NCI-H345 (cell line): ENCODE measurements around the gene TM2D3.
"Not testable (repeated sequence)": the region's sequence is repeated elsewhere in the genome, so short reads cannot be mapped to it uniquely, and the experiment has no call there.

Experiments
- DNase-seq: peaks from one replicate; lab custom pipeline; 2025; lab: John Stamatoyannopoulos, UW

Gene TM2D3

GRCh38 chr15:101657171-101657570 is 5.0 kb upstream of the TM2D3 start:
- DNase-seq: no peak

DNA sequence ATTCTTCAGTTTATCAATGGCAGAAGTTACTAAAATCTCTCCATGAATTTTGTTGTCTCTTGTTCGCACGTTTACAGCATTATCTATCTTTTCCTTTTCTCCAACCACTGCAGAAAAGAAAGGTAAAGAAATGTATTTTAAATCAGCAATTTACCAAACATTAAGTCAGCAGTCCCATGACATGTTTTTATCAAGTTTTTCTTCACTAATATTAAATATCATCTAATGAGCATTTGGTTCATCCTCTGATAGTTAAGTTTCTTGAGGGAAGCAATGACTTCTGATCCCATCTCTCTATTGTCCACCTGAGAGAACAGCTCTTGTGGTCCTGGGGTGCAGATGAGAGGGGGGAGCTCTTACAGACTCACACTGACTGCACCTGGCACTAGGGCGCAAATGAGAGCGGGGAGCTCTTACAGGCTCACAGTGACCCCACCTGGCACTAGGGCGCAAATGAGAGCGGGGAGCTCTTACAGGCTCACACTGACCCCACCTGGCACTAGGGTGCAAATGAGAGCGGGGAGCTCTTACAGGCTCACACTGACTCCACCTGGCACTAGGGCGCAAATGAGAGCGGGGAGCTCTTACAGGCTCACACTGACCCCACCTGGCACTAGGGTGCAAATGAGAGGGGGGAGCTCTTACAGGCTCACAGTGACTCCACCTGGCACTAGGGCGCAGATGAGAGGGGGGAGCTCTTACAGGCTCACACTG is 2.6 kb upstream of the TM2D3 start:
- not testable (repeated sequence) for DNase-seq

DNA sequence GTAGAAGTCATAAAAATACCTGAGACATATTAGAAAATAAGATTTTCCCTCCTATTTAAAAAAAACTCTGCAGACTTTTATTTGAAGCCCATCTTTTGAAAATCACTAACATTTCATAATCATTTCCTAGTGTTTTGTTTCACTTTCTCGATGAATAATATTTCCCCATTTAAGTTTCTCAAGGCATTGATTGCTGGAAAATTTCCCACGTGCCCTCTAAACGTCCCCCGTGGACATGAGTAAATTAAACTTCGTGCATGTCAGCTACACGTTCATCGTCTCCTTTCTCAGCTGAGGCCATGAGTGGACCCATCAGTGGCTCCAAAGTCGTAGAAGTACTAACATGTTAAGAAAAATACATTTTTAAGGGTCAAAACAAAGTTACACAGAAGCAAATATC is 2.0 kb upstream of the TM2D3 start:
- no peak for DNase-seq

DNA sequence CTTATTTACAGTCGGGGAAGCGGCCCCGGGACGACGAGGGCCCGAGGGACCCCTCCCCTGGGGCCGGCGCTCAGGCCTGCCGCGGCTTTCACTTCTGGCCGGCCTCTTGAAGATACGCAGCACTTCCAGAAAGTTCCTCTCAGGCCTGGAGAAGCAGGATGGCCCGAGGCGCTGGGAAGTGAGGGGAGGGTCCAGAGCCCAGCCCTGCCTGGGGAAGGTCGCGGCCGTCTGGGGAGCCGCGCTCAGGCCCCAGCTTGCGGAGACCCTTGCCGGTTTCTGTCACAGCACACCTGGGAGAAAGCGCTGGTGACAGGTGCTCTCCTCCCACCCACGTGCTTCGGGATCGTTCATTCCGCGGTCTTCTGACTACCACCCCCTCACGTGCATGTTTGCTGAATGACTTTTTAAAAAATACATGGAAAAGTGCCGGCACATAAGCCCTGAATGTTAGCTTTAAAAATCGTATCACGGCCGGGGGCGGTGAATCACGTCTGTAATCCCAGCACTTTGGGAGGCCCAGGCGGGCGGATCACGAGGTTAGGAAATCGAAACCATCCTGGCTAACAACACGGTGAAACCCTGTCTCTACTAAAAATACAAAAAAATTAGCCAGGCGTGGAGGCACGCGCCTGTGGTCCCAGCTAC is 727 bp upstream of the TM2D3 start:
- no peak for DNase-seq

- DNase-seq: peak; percentile 26
Measured at GRCh38 chr15:101651554-101652097, 555 bp downstream of the TM2D3 start.

- DNase-seq: no peak
Measured at GRCh38 chr15:101650145-101650544, 2.0 kb downstream of the TM2D3 start.

GRCh38 chr15:101648356-101648755 is 3.8 kb downstream of the TM2D3 start:
- DNase-seq: no peak

DNA sequence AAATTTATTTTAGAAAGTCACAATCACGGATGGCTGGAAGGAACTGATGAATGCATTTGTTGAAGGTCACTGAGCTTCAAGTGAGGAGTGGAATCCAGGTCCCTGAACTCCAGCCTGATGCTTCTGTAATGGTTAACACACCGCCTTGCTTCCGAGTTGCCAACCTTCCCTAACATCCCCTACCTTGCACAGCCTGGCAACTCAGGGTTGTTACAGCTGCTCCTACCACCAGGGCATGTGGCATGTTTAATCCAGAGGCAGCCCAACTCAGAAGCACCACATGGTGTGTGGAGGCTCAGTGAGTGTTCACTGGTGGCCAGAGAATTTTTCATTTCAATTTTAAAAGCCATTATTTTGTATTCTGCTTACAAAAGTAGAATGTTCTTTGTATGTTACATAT is 4.9 kb downstream of the TM2D3 start:
- DNase-seq: no peak

DNA sequence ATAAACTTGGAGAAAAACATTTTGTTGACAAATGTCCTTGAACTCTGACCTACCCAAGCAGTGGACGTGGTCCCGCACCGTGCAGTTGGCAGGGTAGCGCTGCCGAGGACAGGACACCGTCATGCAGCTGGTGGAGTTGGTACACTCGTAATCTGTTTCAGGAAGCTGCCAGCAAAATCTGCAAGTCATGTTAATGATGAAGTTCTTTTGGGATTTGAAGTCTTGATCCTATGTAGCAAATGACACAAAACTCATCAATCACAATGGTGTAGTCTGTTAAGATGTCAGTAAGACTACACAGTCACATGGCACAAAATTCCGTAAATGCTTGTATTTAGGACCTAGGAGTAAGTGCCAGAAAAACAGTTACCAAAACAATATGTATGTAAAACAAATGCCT is 5.5 kb downstream of the TM2D3 start:
- DNase-seq: no peak

GRCh38 chr15:101642361-101642760 is 9.8 kb downstream of the TM2D3 start:
- no peak for DNase-seq

DNA sequence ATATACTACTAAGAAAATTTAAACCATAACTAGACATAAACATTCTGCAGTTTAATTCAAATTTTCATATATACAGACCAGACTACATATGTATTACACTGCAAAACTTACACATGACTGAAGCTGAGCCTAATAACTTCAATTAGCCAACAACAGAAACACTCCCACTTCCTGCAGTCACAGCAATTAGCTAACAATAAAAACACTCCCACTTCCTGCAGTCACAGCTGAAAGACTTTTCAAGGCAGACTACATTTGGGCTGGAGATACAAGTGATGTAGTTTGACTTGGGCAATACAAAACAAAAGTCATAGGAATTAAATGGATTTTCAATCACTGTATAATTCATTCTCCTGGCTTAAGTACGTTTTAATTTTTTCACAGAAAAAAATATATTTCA is 10.3 kb downstream of the TM2D3 start:
- DNase-seq: no peak

DNA sequence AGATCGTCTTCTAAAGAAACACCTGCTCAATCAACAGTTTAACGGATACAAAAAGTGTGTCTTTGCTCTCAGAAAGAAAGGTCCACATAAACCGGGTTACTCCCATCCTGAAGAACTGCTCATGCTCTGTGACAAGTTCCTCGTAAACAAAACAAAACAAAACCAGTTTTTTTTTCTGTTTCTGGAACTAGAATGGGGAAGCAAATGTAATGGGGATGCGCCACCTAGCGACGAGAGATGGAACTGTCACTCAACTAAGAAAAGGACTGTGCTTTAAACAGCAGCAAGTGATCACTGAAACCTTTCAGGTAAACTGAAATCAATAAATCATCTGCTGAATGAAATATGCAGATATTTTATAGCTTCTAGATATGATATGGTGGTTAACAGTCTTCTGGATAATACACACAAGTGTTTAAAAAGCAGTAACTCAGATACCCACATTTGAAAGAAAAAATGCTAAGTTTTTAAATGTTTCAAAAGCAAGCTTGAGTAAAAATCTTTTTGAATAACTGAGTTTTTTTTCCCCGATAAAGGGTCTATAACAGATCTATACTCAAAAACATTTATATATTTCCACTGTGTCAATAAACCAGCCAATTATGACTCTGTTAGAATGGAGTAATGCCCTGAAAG is 10.9 kb downstream of the TM2D3 start:
- peak; percentile 42 for DNase-seq

DNA sequence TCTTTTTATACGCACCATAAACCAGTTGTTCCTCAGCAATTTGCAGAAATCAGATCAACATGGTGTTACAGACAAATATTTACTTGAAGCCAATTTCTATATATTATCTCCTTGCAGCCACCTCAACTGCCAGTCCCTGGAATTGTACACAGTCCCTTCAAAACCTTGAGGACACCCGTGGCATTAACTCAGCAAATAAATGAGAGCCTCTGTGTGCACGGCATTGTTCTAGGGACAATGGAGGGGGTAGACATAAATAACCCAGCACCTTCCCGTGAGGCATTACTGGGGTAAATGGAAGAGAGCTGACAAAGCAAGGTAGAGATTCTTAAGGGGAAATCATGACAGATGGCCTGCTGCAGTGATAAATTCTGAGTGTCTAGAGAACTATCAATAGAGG is 12.5 kb downstream of the TM2D3 start:
- no peak for DNase-seq

DNA sequence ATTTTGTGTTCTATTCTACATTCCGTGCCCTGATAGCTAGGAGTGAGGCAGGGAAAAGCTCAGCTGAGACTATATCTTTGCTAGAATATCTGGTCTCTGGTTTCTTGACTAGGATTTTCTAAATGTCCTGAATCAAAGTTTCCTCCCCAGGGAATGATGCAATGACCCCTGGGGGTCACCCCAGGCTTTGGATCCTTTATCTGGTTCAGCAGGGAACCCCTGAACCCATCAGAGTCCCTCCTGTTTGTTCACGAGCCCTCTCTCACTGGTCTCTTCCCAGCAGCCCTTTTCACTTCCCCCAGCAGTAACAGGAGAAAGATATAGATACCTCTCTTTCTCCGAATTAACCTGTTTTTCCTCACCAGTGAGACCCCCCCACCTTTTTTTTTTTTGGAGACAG is 14.3 kb downstream of the TM2D3 start:
- no peak for DNase-seq

DNA sequence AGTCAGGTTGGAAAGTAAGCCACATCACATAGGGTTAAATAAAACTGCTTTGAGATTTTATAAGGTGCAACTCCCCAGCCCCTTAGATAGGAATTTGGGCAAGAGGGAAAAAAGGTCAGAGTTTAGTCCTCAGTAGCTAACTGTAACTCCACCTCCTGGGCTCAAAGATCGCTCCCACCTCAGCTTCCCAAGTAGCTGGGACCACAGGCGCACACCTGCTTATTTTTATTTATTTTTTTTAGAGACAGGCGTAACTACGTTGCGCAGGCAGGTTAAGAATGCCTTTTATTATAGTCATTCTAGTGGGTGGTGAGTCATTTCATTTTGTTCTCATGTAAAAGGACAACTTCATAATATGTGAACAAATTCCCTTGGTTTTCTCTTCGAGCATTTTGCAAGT is 14.7 kb downstream of the TM2D3 start:
- no peak for DNase-seq

GRCh38 chr15:101637038-101637437 is 15.1 kb downstream of the TM2D3 start:
- no peak for DNase-seq

DNA sequence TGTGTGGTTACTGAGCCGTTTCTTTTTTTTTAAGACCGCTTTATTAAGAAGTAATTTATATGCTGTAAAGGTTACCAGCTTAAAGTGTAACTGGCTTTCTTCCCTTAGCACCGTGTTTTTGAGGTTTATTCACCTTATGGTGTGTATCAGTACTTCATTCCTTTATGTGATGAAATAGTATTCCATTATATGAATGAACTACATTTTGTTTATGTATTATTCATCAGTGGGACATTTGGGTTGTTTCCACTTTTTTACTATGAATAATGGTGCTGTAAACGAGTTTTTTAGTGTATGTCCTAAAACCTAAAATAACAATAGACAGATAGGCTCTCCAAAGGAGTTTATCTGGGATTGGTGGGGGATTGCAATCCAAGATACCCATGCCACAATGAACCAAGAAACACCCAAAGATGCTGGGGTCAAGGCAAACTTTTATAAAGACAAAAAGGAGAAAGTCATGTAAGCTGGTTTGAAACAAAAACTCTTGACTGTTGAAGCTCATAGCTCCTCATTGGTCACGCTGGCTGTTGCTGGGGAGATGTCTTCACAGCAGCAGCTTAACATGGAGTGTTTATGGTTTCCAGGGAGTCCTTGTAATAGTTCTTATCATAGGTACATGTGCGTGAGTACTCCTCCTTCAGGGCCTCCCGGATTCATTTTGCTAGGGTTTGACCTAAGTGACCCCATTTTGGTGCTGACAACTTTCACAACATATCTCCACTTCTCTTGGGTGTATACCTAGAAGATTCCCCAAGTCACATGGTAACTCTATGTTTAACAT is 16.0 kb downstream of the TM2D3 start:
- no peak for DNase-seq

DNA sequence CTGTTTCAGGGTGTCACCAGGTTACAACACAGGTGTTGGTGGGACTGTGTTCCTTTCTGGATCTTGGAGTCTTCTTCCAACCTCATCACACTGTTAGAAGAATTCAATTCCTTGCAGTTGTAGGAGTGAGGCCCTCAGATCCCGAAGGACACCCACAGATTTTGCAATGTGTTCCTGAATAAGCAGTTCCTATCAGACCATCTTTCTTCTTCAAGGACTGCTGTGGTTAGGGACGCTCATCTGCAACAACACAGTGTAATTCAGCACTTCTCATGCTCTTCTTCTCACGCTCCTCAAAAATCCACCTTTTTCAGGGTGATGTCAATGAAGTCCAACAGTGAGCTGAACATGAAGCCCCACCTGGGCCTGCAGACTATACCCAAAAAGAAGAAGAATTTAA is 18.8 kb downstream of the TM2D3 start:
- DNase-seq: no peak

DNA sequence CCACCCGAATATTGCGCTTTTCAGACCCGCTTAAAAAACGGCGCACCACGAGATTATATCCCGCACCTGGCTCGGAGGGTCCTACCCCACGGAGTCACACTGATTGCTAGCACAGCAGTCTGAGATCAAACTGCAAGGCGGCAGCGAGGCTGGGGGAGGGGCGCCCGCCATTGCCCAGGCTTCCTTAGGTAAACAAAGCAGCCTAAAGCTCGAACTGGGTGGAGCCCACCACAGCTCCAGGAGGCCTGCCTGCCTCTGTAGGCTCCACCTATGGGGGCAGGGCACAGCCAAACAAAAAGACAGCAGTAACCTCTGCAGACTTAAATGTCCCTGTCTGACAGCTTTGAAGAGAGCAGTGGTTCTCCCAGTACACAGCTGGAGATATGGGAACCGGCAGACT is 25.5 kb downstream of the TM2D3 start:
- not testable (repeated sequence) for DNase-seq

GRCh38 chr15:101625980-101626379 is 26.2 kb downstream of the TM2D3 start:
- no peak for DNase-seq

DNA sequence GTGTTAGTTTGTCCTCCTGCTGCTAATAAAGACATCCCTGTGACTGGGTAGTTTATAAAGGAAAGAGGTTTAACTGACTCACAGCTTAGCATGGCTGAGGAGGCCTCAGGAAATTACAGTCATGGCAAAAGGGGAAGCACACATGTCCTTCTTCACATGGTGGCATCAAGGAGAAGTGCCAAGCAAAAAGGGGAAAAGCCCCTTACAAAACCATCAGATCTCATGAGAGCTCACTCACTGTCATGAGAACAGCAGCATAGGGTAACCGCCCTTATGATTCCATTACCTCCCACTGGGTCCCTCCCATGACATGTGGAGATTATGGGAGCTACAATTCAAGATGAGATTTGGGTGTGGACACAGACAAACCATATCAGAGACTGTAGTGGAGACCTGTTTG is 27.0 kb downstream of the TM2D3 start:
- DNase-seq: no peak
